Stimulated activated CD4-positive, alpha-beta T cell treated with anti-CD3 and anti-CD28 coated beads, Interleukin-2, amount 100 ng/mL, for 24 hours (primary cell): ENCODE measurements around the gene ST8SIA5.

Experiments
- DNase-seq, 2 donors: peaks; one replicate each; pipeline ENCODE4 v3.0.0-alpha.2; 2020

ST8SIA5 gene

GRCh38 chr18:46704816-46705215 lies 52.0 kb downstream of the ST8SIA5 start:
- no peak for DNase-seq

- DNase-seq = no peak
Measured at GRCh38 chr18:46704189-46704588, 52.7 kb downstream of the ST8SIA5 start.

GRCh38 chr18:46702471-46702870 lies 54.4 kb downstream of the ST8SIA5 start:
- DNase-seq = no peak

GRCh38 chr18:46700066-46700824 lies 56.6 kb downstream of the ST8SIA5 start:
- no peak for DNase-seq

- no peak for DNase-seq
Measured at GRCh38 chr18:46696702-46697101, 60.2 kb downstream of the ST8SIA5 start.

- no peak for DNase-seq
Measured at GRCh38 chr18:46696268-46696667, 60.6 kb downstream of the ST8SIA5 start.

GRCh38 chr18:46693996-46694395 lies 62.9 kb downstream of the ST8SIA5 start:
- DNase-seq = no peak

- DNase-seq = no peak
Measured at GRCh38 chr18:46688853-46689525, 67.9 kb downstream of the ST8SIA5 start.

GRCh38 chr18:46686186-46686585 lies 70.7 kb downstream of the ST8SIA5 start:
- no peak for DNase-seq

- no peak for DNase-seq
Measured at GRCh38 chr18:46683252-46683651, 73.6 kb downstream of the ST8SIA5 start.

GRCh38 chr18:46680784-46681695 lies 75.8 kb downstream of the ST8SIA5 start:
- DNase-seq = no peak

- no peak for DNase-seq
Measured at GRCh38 chr18:46679846-46680598, 76.8 kb downstream of the ST8SIA5 start.

GRCh38 chr18:46678785-46679399 lies 78.0 kb downstream of the ST8SIA5 start:
- DNase-seq = no peak

- no peak for DNase-seq
Measured at GRCh38 chr18:46678041-46678440, 78.8 kb downstream of the ST8SIA5 start.

- DNase-seq = no peak
Measured at GRCh38 chr18:46677611-46678010, 79.2 kb downstream of the ST8SIA5 start.

- DNase-seq = no peak
Measured at GRCh38 chr18:46676182-46676835, 80.5 kb downstream of the ST8SIA5 start.

GRCh38 chr18:46675112-46675511 lies 81.7 kb downstream of the ST8SIA5 start:
- no peak for DNase-seq

GRCh38 chr18:46672062-46672970 lies 84.5 kb downstream of the ST8SIA5 start:
- DNase-seq = no peak

GRCh38 chr18:46668694-46669093 lies 88.2 kb downstream of the ST8SIA5 start:
- no peak for DNase-seq

- no peak for DNase-seq
Measured at GRCh38 chr18:46668135-46668534, 88.7 kb downstream of the ST8SIA5 start.

GRCh38 chr18:46663539-46663938 lies 93.3 kb downstream of the ST8SIA5 start:
- DNase-seq = no peak
